Left renal pelvis (tissue), 4 donors: ENCODE data around the gene PFDN4. TPM values are rescaled to one million over a fixed set of nuclear protein-coding genes. Genes with fewer than 3 reads are reported as not detected.
A peak's percentile ranks its signal among the peaks of the same experiment; 100 is the strongest.
"Not testable (repeated sequence)": the region's sequence is repeated elsewhere in the genome, so short reads cannot be mapped to it uniquely, and the experiment has no call there.

ENCODE experiments used
- DNase-seq, 4 donors: peaks; one replicate each; pipeline ENCODE4 v3.0.0-alpha.2; 2013; ENCODE audit warnings: low read depth in 4 of 4, low spot score in 3 of 4
- polyA plus RNA-seq, 4 donors: library from polyadenylated mRNA; unstranded; fragments of 120-200 nt; gene quantifications; one replicate each; pipeline ENCODE4 v1.2.1, GENCODE V29; 2013; ENCODE audit not compliant: insufficient read length in 4 of 4

PFDN4 gene
- polyA plus RNA-seq, 4 donors = 46.9 to 64.9 (median 63.4) TPM

GRCh38 chr20:54263116-54263690 is 55.3 kb downstream of the PFDN4 start:
- DNase-seq = no peak

- not testable (repeated sequence) for DNase-seq
These were observed 57.9 kb downstream of the PFDN4 start for GRCh38 chr20:54265791-54266190.

- DNase-seq = no peak
These were observed 59.0 kb downstream of the PFDN4 start for GRCh38 chr20:54266844-54267243.

GRCh38 chr20:54267483-54268003 is 59.7 kb downstream of the PFDN4 start:
- DNase-seq = peak in 1 of 4 donors; percentile 9

- DNase-seq = no peak
These were observed 61.1 kb downstream of the PFDN4 start for GRCh38 chr20:54268941-54269340.

Other genes starting within 250 kb of the PFDN4 start
- 1 to 10 TPM in 3 of 4 donors, under 1 TPM in 1; 0.66 to 6.2 (median 4.4) TPM for gene BCAS1, start 137.5 kb upstream of the PFDN4 start, polyA plus RNA-seq
- 1 to 10 TPM in 2 of 4 donors, under 1 TPM in 2; 0.15 to 4.0 (median 1.7) TPM for gene CYP24A1, start 34.1 kb upstream of the PFDN4 start, polyA plus RNA-seq